ENCODE data around the gene PDS5A.
"Not testable (repeated sequence)": the region's sequence is repeated elsewhere in the genome, so short reads cannot be mapped to it uniquely, and the experiment has no call there.

GRCh38 chr4:39781988-39782387 is 195.7 kb downstream of the PDS5A start:
- TF ChIP-seq EZH2phosphoT487, CTCF (IDR thresholded peaks at IDR 0.05): not testable (repeated sequence)

All from neural progenitor cell (in vitro differentiated cells).